ENCODE data around the gene YWHAQ.

The YWHAQ gene

DNA sequence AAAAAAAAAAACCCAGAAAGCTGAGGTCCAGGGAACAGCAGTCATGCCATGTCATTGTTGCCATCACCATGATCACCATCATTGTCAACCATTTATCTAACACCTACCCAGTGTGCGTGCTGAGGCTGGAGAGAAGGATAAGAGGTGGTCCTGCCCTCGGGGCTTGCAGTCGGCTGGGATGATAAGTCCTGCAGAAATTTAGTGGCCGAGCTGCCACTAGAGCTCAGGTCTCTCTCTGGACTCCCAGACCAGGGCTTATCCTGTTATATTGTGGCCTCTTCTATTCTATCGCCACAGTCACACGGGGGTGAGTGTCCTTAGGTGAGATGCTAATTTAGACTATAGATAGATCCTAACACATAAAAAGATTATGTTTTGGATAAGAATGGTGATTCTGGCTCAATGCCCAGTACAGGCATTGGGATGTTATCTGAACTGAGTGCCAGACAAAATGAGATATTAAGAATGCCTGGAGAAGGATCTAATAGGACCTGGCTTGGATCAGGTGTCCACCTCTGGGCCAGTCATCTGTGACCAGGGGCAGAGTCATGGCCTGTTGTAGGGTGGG is 43.2 kb upstream of the YWHAQ start:
- TF ChIP-seq, protein P1, sequence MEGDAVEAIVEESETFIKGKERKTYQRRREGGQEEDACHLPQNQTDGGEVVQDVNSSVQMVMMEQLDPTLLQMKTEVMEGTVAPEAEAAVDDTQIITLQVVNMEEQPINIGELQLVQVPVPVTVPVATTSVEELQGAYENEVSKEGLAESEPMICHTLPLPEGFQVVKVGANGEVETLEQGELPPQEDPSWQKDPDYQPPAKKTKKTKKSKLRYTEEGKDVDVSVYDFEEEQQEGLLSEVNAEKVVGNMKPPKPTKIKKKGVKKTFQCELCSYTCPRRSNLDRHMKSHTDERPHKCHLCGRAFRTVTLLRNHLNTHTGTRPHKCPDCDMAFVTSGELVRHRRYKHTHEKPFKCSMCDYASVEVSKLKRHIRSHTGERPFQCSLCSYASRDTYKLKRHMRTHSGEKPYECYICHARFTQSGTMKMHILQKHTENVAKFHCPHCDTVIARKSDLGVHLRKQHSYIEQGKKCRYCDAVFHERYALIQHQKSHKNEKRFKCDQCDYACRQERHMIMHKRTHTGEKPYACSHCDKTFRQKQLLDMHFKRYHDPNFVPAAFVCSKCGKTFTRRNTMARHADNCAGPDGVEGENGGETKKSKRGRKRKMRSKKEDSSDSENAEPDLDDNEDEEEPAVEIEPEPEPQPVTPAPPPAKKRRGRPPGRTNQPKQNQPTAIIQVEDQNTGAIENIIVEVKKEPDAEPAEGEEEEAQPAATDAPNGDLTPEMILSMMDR (IDR thresholded peaks at IDR 0.05; ENCODE audit: borderline replicate concordance, insufficient read depth, low read depth, low read length): no peak
- H3K4me3 ChIP-seq (ENCODE audit: low read depth, low read length): no peak overlapping the region

GRCh38 chr2:9668687-9669345 is 38.0 kb upstream of the YWHAQ start:
- TF ChIP-seq, protein P1 (IDR thresholded peaks at IDR 0.05; ENCODE audit: borderline replicate concordance, insufficient read depth, low read depth, low read length): no peak
- no peak overlapping the region for H3K4me3 ChIP-seq (ENCODE audit: low read depth, low read length)

DNA sequence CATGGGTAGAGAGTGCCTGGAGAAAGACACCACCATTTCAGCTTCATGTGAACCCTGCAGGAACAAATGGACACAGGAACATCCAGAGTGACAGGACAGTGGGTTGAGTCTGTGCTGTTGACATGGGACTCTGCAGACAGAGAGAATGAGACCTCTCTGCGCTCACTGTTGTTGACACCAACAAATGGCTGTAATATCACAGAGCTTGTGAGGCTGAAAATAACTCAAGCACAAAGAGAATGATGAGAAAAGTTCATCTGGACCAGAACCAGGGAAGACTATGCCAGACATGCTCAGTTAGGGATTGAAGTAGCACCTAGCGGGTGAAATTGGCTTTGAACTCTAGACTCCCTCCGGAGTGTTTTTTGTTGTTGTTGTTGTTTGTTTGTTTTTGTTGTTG is 37.0 kb upstream of the YWHAQ start:
- no peak overlapping the region for H3K4me3 ChIP-seq (ENCODE audit: low read depth, low read length)
- TF ChIP-seq, protein P1 (IDR thresholded peaks at IDR 0.05; ENCODE audit: borderline replicate concordance, insufficient read depth, low read depth, low read length): no peak

DNA sequence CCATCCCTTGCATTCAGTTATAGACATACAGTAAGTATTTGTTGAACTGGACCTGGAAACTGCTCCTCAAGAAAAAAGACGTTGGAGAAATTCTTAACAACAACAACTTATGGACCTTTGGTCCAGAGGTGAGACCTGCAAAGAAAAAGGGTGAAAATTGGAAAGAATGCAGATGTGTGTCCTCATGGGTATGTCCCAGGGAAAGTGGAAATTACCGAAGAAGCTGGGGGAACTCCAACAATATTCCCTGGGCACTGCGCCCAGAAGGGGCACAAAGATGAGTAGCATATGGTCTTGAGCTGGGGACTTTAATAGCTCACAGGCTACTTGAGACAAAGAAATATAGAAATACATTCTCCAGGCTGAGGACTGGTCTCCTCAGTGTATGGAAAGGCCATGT is 35.5 kb upstream of the YWHAQ start:
- H3K4me3 ChIP-seq (ENCODE audit: low read depth, low read length): no peak overlapping the region
- TF ChIP-seq, protein P1 (IDR thresholded peaks at IDR 0.05; ENCODE audit: borderline replicate concordance, insufficient read depth, low read depth, low read length): no peak

- TF ChIP-seq, protein P1 (IDR thresholded peaks at IDR 0.05; ENCODE audit: borderline replicate concordance, insufficient read depth, low read depth, low read length): no peak
- no peak overlapping the region for H3K4me3 ChIP-seq (ENCODE audit: low read depth, low read length)
Observed at GRCh38 chr2:9665898-9666297, 35.1 kb upstream of the YWHAQ start.

GRCh38 chr2:9664365-9664764 is 33.6 kb upstream of the YWHAQ start:
- TF ChIP-seq, protein P1 (IDR thresholded peaks at IDR 0.05; ENCODE audit: borderline replicate concordance, insufficient read depth, low read depth, low read length): no peak
- H3K4me3 ChIP-seq (ENCODE audit: low read depth, low read length): no peak overlapping the region

All from GM12875 (cell line).